ENCODE data around the gene LRRK1.

LRRK1 gene

DNA sequence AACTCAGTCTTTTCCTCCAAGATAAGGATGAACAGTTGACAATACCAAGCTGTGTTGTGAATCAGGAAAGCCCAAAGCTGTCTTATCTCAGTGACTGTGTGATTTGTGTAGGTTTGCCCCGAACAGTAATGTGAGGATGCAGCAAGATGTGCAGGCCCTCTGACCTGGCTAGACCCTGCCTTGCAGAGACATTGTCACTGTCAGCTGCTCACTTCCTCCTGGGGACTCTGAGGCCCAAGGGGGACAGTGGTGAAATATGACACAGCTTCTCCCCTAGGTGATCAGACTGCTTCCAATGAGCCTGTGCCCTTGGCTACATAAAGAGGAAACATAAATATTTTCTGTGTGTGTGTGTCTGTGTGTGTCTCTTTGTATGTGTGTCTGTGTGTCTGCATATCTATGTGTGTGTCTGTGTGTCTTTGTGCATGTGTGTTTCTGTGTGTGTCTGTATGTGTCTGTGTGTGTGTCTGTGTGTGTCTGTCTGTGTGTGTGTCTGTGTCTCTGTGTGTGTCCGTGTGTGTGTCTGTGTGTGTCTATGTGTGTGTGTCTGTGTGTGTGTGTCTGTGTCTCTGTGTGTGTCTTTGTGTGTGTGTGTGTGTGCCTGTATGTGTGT, 21.7 kb downstream of the LRRK1 start:
- DNase-seq (ENCODE audit: low read depth), result no peak
- H3K4me3 ChIP-seq (ENCODE audit: low read depth, low read length), result no peak overlapping the region
- no peak for TF ChIP-seq CTCF (conservative IDR thresholded peaks at IDR 0.05; ENCODE audit: low read depth, low read length)

DNA sequence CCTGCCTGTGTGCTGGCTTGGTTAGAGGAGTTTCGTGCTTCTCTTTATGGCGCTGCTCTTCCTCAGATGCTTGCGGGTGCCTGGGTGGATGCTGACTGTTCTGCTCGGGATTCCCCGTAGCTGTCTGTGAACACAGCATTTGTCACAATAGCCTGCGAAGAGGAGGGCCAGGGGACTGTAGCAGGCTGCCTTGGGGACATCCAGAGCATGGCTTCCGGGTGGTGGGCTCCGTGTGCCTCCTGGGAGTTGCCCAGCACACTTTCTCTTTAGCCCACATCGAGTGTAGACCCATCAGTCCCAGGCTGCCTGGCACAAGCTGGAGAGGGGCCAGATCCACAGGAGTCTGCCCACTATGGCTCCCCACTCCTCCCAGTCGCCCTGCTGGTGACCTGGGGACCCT, 22.4 kb downstream of the LRRK1 start:
- TF ChIP-seq CTCF (conservative IDR thresholded peaks at IDR 0.05; ENCODE audit: low read depth, low read length), result no peak
- H3K4me3 ChIP-seq (ENCODE audit: low read depth, low read length), result no peak overlapping the region
- no peak for DNase-seq (ENCODE audit: low read depth)

DNA sequence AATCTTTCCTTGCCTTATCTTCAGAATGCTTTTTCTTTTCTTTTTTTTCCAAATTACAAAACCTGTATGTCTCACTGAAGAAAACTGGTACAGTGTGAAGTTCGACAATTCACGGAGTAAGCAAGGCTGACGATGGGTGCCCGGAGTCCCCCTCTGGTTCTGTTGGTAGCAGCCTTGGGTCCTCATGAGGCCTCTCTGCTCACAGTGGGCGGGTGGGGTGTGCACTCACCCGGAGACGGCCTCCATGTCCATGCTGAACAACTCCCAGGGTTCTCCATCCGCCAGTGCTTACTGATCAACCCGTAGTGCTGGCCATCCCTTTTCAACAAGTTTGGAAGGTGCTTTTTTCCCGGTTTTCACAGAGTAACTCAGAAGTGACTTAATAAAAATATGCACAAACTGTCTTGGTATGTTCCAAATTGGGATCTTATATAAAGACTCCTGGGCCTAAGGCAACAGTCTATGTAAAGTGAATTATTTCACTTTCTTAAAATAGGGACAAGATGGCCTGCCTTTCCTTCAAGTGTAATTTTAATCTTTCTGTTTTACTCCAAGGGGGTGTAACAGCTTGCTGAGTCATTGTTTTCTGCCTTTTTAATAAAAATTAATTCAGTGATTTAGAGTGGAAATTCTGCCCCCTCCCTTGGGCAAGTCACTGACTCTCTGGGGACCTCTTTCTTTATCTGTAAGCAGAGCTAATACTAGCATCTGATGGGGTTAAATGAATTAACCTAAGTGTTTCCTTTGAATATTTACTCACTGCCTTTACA, 23.7 kb downstream of the LRRK1 start:
- no peak for TF ChIP-seq CTCF (conservative IDR thresholded peaks at IDR 0.05; ENCODE audit: low read depth, low read length)
- DNase-seq (ENCODE audit: low read depth), result no peak
- no peak overlapping the region for H3K4me3 ChIP-seq (ENCODE audit: low read depth, low read length)

GRCh38 chr15:100944244-100944895, 25.2 kb downstream of the LRRK1 start:
- no peak for TF ChIP-seq CTCF (conservative IDR thresholded peaks at IDR 0.05; ENCODE audit: low read depth, low read length)
- no peak overlapping the region for H3K4me3 ChIP-seq (ENCODE audit: low read depth, low read length)
- DNase-seq (ENCODE audit: low read depth), result no peak

DNA sequence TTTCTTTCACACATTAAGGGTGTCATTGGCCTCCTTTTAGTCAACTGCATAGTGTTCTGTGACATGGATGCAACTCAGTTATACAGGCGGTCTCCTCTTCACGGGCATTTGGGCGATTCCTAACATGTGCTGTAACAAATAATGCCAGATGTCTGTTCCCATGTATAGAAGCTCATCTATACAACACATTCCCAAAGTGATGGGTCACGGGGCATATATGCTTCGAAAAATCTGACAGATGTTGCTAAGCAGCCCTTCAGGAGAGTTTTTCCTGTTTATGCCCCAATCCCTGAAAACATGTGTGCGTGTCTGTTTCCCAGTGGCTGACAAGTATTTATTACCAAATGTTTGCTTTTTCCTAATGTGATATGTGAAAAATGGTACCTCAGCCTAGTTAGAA, 25.8 kb downstream of the LRRK1 start:
- DNase-seq (ENCODE audit: low read depth), result no peak
- no peak for TF ChIP-seq CTCF (conservative IDR thresholded peaks at IDR 0.05; ENCODE audit: low read depth, low read length)
- no peak overlapping the region for H3K4me3 ChIP-seq (ENCODE audit: low read depth, low read length)

- peak; percentile 20 for DNase-seq (ENCODE audit: low read depth)
- no peak for TF ChIP-seq CTCF (conservative IDR thresholded peaks at IDR 0.05; ENCODE audit: low read depth, low read length)
- H3K4me3 ChIP-seq (ENCODE audit: low read depth, low read length), result no peak overlapping the region
These were observed 28.7 kb downstream of the LRRK1 start for GRCh38 chr15:100947760-100948429.
